SK-N-MC (cell line): Measurements from ENCODE around the gene MYCL.

Source experiments
- DNase-seq: peaks from one replicate; pipeline ENCODE4 v3.0.0-alpha.2; 2011; ENCODE audit warnings: low read depth, low spot score
- H3K27ac ChIP-seq: fragments of 200-600 bp; sonication (generic); 2 replicates; pipeline ENCODE4 v1.5.1; 2016; ENCODE audit warnings: mixed run types
- H3K36me3 ChIP-seq: fragments of 200-600 bp; sonication (generic); 2 replicates; pipeline ENCODE4 v1.6.1; 2017; ENCODE audit warnings: antibody characterized with exemption, low read length, mixed read lengths; ENCODE audit not compliant: insufficient read depth
- H3K4me3 ChIP-seq: fragments of 200-600 bp; sonication (generic); 2 replicates; pipeline ENCODE4 v1.5.1; 2016
- H3K9ac ChIP-seq: fragments of 200-600 bp; sonication (generic); 2 replicates; pipeline ENCODE4 v1.8.0; 2017; ENCODE audit warnings: mixed run types, mixed read lengths; ENCODE audit not compliant: insufficient read length
- H3K9me3 ChIP-seq: fragments of 200-600 bp; sonication (generic); 2 replicates; pipeline ENCODE4 v1.6.1; 2017; ENCODE audit warnings: low read depth, mild to moderate bottlenecking, antibody characterized with exemption, low read length, moderate library complexity, mixed read lengths
- EZH2 ChIP-seq: fragments of 200-600 bp; sonication (generic); IDR thresholded peaks from one replicate; pipeline ENCODE4 v1.6.1; 2017; ENCODE audit warnings: antibody characterized with exemption
- FOXP2 ChIP-seq: optimal IDR thresholded peaks from 2 replicates; pipeline ENCODE3; 2011; ENCODE audit warnings: mild to moderate bottlenecking, moderate library complexity; ENCODE audit not compliant: insufficient read depth; ENCODE audit errors: extremely low read length, control extremely low read depth
- POLR2AphosphoS5 ChIP-seq: IDR thresholded peaks from 2 replicates; pipeline ENCODE4 v1.6.1; 2012; ENCODE audit warnings: mild to moderate bottlenecking, low read depth, low read length, borderline replicate concordance

MYCL gene

GRCh38 chr1:39907528-39908453 lies 6.1 kb upstream of the MYCL start:
- DNase-seq, result no peak
- H3K9ac ChIP-seq, result no peak overlapping the region
- H3K27ac ChIP-seq, result no peak overlapping the region
- no peak for TF ChIP-seq FOXP2
- no peak for TF ChIP-seq EZH2
- no peaks in the 10 kb centered on the region for H3K36me3 ChIP-seq
- H3K9me3 ChIP-seq, result no peaks in the 10 kb centered on the region; the same call in 1 of the 2 replicates
- no peak overlapping the region for H3K4me3 ChIP-seq

GRCh38 chr1:39905172-39905571 lies 3.5 kb upstream of the MYCL start:
- Histone ChIP-seq H3K9me3 (no peaks in the 10 kb centered on the region; the same call in 1 of the 2 replicates), H3K4me3 (no peak overlapping the region), H3K9ac (no peak overlapping the region), H3K36me3 (no peaks in the 10 kb centered on the region), H3K27ac (no peak overlapping the region)
- TF ChIP-seq POLR2AphosphoS5 (no peak), EZH2 (no peak), FOXP2 (no peak)
- DNase-seq, result no peak

GRCh38 chr1:39902460-39902807 lies 717 bp upstream of the MYCL start:
- no peak overlapping the region for H3K9ac ChIP-seq
- H3K36me3 ChIP-seq, result no peaks in the 10 kb centered on the region
- no peak for DNase-seq
- H3K9me3 ChIP-seq, result no peaks in the 10 kb centered on the region
- no peak overlapping the region for H3K27ac ChIP-seq
- H3K4me3 ChIP-seq, result peak overlapping the region; percentile 89
- TF ChIP-seq POLR2AphosphoS5 (no peak), FOXP2 (no peak), EZH2 (no peak)

DNA sequence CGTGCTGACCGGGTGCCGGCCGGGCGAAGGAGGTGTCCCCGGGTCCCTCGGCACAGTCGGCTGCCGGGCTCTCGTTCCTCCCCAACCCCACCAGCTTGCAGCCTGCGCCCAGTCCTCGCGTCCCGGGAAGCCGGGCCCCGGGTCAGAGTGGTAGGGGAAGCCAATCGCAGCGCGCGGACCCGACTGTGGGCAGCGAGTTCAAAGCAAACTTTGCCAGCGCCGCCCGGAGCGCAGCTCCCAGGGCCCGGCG lies 328 bp downstream of the MYCL start:
- Histone ChIP-seq H3K9ac (peak overlapping the region; percentile 74), H3K4me3 (peak overlapping the region; percentile 89), H3K36me3 (no peaks in the 10 kb centered on the region), H3K27ac (no peak overlapping the region), H3K9me3 (no peaks in the 10 kb centered on the region)
- TF ChIP-seq FOXP2 (no peak), EZH2 (no peak), POLR2AphosphoS5 (no peak)
- DNase-seq, result no peak

- Histone ChIP-seq H3K36me3 (no peaks in the 10 kb centered on the region), H3K4me3 (peak overlapping the region; percentile 89), H3K27ac (no peak overlapping the region), H3K9ac (peak overlapping the region; percentile 74), H3K9me3 (no peaks in the 10 kb centered on the region)
- no peak for DNase-seq
- TF ChIP-seq FOXP2, result no peak
- no peak for TF ChIP-seq EZH2
- TF ChIP-seq POLR2AphosphoS5, result no peak
Observed at GRCh38 chr1:39900662-39901463, 854 bp downstream of the MYCL start.

- Histone ChIP-seq H3K9ac (no peak overlapping the region), H3K9me3 (no peaks in the 10 kb centered on the region), H3K36me3 (no peaks in the 10 kb centered on the region), H3K27ac (0 out of 2 replicates have a peak overlapping the region, but pooled peaks have one; percentile 45), H3K4me3 (peak overlapping the region; percentile 89)
- DNase-seq, result no peak
- TF ChIP-seq FOXP2 (no peak), EZH2 (no peak)
Observed at GRCh38 chr1:39899611-39900538, 1.8 kb downstream of the MYCL start.

GRCh38 chr1:39898648-39899603 lies 2.8 kb downstream of the MYCL start:
- no peaks in the 10 kb centered on the region for H3K9me3 ChIP-seq
- H3K36me3 ChIP-seq, result no peaks in the 10 kb centered on the region
- no peak overlapping the region for H3K27ac ChIP-seq
- H3K4me3 ChIP-seq, result no peak overlapping the region
- TF ChIP-seq FOXP2 (no peak), POLR2AphosphoS5 (no peak), EZH2 (no peak)
- no peak overlapping the region for H3K9ac ChIP-seq
- DNase-seq, result no peak
